Measurements from ENCODE around the gene FAM234B.

DNA sequence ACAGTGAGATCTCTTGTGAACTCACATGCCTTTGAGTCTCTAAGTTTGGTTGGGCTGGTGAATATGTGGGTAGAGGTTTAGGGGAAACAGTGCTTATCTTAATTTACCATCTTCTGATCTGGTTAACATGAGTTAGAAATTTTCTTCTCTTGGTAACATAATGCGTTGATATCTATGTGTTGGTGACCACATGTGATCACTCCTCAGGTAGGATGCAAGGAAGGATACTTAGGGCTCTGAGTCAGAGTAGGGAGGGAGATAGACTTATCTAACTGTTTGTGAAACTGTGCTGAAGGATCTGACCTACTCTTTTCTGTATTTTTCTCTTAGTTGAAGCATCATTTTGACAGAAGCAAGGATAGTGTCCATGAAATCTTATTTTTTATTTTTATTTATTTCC is 23.1 kb downstream of the FAM234B start:
- TF ChIP-seq POLR2A (IDR thresholded peaks at IDR 0.05; ENCODE audit: low read length) (no peak), GATA1 (IDR thresholded peaks at IDR 0.05; ENCODE audit: low read depth, low read length) (no peak)
